SK-N-SH treated with all-trans-retinoic acid at 6 μM for 48 hours (cell line): ENCODE results near the gene KRT86.

Experiments used
- ATAC-seq: fragments of 200-7000 bp; cut with Tn5 transposase; 3 replicates; pipeline ENCODE4 v1.9.1; 2020; ENCODE audit warnings: mild to moderate bottlenecking, moderate library complexity
- ARNTL ChIP-seq: fragments of 450-650 bp; formaldehyde crosslinking; IDR thresholded peaks from 2 replicates; pipeline ENCODE4 v1.5.0; 2020; ENCODE audit warnings: low read depth, mild to moderate bottlenecking, moderate library complexity, borderline replicate concordance
- CSDC2 ChIP-seq: fragments of 250-450 bp; sonication (Bioruptor Pico); IDR thresholded peaks from 2 replicates; pipeline ENCODE4 v1.5.0; 2020; ENCODE audit warnings: mild to moderate bottlenecking, moderate library complexity
- CSRNP3 ChIP-seq: fragments of 250-450 bp; sonication (Bioruptor Pico); IDR thresholded peaks from 2 replicates; pipeline ENCODE4 v1.5.1; 2021; ENCODE audit warnings: mild to moderate bottlenecking, moderate library complexity
- ESRRG ChIP-seq: fragments of 250-450 bp; sonication (Bioruptor Pico); IDR thresholded peaks from 2 replicates; pipeline ENCODE4 v1.6.1; 2021; ENCODE audit warnings: mild to moderate bottlenecking
- GLIS3 ChIP-seq: fragments of 250-450 bp; sonication (Bioruptor Pico); IDR thresholded peaks from 2 replicates; pipeline ENCODE4 v1.5.0; 2020; ENCODE audit warnings: mild to moderate bottlenecking, moderate library complexity
- ISL1 ChIP-seq: fragments of 250-450 bp; sonication (Bioruptor Pico); IDR thresholded peaks from 2 replicates; pipeline ENCODE4 v2.1.2; 2022; ENCODE audit warnings: mild to moderate bottlenecking, moderate library complexity
- PPARA ChIP-seq: fragments of 250-450 bp; sonication (Bioruptor Pico); IDR thresholded peaks from 2 replicates; pipeline ENCODE4 v1.5.0; 2020; ENCODE audit warnings: mild to moderate bottlenecking, borderline replicate concordance
- RARB ChIP-seq: fragments of 250-450 bp; sonication (Bioruptor Pico); IDR thresholded peaks from 2 replicates; pipeline ENCODE4 v1.8.0; 2021; ENCODE audit warnings: mild to moderate bottlenecking, moderate library complexity
- SNAI2 ChIP-seq: fragments of 250-450 bp; sonication (Bioruptor Pico); IDR thresholded peaks from 2 replicates; pipeline ENCODE4 v1.5.0; 2020; ENCODE audit warnings: mild to moderate bottlenecking, moderate library complexity
- TCF4 ChIP-seq: fragments of 250-450 bp; sonication (Bioruptor Pico); IDR thresholded peaks from 2 replicates; pipeline ENCODE4 v1.8.0; 2021; ENCODE audit warnings: mild to moderate bottlenecking, moderate library complexity, borderline replicate concordance
- TOX ChIP-seq: fragments of 250-450 bp; sonication (Bioruptor Pico); IDR thresholded peaks from 2 replicates; pipeline ENCODE4 v1.8.0; 2021; ENCODE audit warnings: mild to moderate bottlenecking, moderate library complexity, borderline replicate concordance
- ZFP3 ChIP-seq: fragments of 250-450 bp; sonication (Bioruptor Pico); IDR thresholded peaks from 2 replicates; pipeline ENCODE4 v1.5.0; 2020; ENCODE audit warnings: mild to moderate bottlenecking, moderate library complexity
- ZFP30 ChIP-seq: fragments of 450-650 bp; formaldehyde crosslinking; IDR thresholded peaks from 2 replicates; pipeline ENCODE4 v1.5.0; 2022; ENCODE audit warnings: mild to moderate bottlenecking, moderate library complexity
- ZNF565 ChIP-seq: fragments of 450-650 bp; formaldehyde crosslinking; conservative IDR thresholded peaks from 2 replicates; pipeline ENCODE4 v1.5.0; 2020; ENCODE audit warnings: low read depth, mild to moderate bottlenecking, moderate library complexity
- ZNF70 ChIP-seq: fragments of 450-650 bp; formaldehyde crosslinking; IDR thresholded peaks from 2 replicates; pipeline ENCODE4 v1.5.0; 2020; ENCODE audit warnings: mild to moderate bottlenecking, moderate library complexity
- ZNF8 ChIP-seq: fragments of 450-650 bp; formaldehyde crosslinking; IDR thresholded peaks from 2 replicates; pipeline ENCODE4 v1.5.0; 2020; ENCODE audit warnings: mild to moderate bottlenecking, moderate library complexity
- TF ChIP-seq, protein P1 (sequence below): fragments of 250-450 bp; sonication (Bioruptor Pico); IDR thresholded peaks from 2 replicates; pipeline ENCODE4 v1.5.0; 2020; ENCODE audit warnings: mild to moderate bottlenecking, moderate library complexity
- TF ChIP-seq, protein P2 (sequence below): fragments of 250-450 bp; sonication (Bioruptor Pico); IDR thresholded peaks from 2 replicates; pipeline ENCODE4 v1.8.0; 2021; ENCODE audit warnings: low read depth, mild to moderate bottlenecking, moderate library complexity, borderline replicate concordance
- TF ChIP-seq, protein P3 (sequence below): fragments of 250-450 bp; sonication (Bioruptor Pico); IDR thresholded peaks from 2 replicates; pipeline ENCODE4 v1.5.1; 2020; ENCODE audit warnings: low read depth, mild to moderate bottlenecking, moderate library complexity

KRT86 gene

GRCh38 chr12:52254965-52255751 is 19.3 kb upstream of the KRT86 start (continued):
- TF ChIP-seq, protein P1, sequence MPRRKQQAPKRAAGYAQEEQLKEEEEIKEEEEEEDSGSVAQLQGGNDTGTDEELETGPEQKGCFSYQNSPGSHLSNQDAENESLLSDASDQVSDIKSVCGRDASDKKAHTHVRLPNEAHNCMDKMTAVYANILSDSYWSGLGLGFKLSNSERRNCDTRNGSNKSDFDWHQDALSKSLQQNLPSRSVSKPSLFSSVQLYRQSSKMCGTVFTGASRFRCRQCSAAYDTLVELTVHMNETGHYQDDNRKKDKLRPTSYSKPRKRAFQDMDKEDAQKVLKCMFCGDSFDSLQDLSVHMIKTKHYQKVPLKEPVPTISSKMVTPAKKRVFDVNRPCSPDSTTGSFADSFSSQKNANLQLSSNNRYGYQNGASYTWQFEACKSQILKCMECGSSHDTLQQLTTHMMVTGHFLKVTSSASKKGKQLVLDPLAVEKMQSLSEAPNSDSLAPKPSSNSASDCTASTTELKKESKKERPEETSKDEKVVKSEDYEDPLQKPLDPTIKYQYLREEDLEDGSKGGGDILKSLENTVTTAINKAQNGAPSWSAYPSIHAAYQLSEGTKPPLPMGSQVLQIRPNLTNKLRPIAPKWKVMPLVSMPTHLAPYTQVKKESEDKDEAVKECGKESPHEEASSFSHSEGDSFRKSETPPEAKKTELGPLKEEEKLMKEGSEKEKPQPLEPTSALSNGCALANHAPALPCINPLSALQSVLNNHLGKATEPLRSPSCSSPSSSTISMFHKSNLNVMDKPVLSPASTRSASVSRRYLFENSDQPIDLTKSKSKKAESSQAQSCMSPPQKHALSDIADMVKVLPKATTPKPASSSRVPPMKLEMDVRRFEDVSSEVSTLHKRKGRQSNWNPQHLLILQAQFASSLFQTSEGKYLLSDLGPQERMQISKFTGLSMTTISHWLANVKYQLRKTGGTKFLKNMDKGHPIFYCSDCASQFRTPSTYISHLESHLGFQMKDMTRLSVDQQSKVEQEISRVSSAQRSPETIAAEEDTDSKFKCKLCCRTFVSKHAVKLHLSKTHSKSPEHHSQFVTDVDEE, result no peak
- TF ChIP-seq SNAI2 (CRISPR knock-in tag) (no peak), ARNTL (no peak), ZFP3 (no peak), CSDC2 (no peak), ZNF565 (CRISPR knock-in tag) (no peak), TOX (CRISPR knock-in tag) (no peak)
- TF ChIP-seq, protein P2, sequence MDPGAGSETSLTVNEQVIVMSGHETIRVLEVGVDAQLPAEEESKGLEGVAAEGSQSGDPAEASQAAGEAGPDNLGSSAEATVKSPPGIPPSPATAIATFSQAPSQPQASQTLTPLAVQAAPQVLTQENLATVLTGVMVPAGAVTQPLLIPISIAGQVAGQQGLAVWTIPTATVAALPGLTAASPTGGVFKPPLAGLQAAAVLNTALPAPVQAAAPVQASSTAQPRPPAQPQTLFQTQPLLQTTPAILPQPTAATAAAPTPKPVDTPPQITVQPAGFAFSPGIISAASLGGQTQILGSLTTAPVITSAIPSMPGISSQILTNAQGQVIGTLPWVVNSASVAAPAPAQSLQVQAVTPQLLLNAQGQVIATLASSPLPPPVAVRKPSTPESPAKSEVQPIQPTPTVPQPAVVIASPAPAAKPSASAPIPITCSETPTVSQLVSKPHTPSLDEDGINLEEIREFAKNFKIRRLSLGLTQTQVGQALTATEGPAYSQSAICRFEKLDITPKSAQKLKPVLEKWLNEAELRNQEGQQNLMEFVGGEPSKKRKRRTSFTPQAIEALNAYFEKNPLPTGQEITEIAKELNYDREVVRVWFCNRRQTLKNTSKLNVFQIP (CRISPR knock-in tag), result no peak
- TF ChIP-seq, all 23 proteins: peak for 0

DNA sequence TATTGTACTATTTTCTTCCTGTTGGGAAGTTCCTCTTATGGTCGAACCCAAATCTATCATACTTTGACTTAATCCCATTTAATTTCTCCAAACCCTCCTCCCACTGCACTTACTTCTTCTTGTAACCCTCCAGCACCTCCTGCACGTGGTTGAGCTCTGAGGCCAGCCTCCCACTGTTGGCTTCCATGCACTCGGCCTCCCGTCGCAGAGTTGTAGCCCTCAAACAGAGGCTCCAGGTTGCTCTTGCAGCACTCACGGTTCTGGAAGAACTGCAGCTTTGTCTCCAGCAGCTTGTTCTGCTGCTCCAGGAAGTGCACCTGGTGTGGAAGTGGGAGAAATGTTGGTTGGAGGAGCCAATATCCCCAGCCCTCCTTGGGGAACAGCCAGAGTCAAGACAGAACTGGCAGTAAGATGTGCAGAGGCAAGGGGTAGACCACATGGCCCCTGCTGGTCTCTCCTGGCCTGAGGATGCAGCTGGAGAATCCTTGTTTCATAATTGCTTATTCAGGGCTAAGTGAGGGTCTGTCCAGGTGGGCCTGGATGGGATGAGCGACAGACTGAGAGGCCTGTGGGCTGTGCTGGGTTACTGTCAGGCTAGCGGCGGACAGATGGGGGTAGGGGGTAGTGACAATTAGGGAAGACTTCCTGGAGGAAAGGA is 18.4 kb upstream of the KRT86 start:
- TF ChIP-seq ISL1 (CRISPR knock-in tag) (no peak), ESRRG (CRISPR knock-in tag) (no peak), ZNF8 (CRISPR knock-in tag) (no peak), RARB (CRISPR knock-in tag) (no peak), CSDC2 (no peak), ZNF70 (no peak), CSRNP3 (CRISPR knock-in tag) (no peak)
- TF ChIP-seq, protein P2 (CRISPR knock-in tag), result no peak
- TF ChIP-seq, all 23 proteins: peak for 0
- no peak for ATAC-seq

DNA sequence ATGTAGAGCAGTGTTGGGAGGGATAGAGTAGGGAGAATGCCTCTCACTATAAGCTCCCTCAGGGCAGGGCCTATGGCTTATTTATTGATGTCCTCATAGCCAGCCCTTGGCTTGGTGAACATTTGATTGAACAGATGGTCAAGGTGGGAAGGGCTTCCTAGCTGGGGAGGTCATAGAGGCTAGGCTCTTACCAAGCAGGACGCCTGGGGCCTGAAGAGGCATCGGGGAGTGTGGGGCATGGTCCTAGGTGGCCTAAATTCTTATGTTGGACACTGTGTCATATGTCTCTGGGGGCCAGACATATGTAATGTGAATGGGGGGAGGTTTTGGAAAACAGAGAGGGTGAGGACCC is 17.9 kb upstream of the KRT86 start:
- TF ChIP-seq SNAI2 (CRISPR knock-in tag), result no peak
- TF ChIP-seq, protein P3, sequence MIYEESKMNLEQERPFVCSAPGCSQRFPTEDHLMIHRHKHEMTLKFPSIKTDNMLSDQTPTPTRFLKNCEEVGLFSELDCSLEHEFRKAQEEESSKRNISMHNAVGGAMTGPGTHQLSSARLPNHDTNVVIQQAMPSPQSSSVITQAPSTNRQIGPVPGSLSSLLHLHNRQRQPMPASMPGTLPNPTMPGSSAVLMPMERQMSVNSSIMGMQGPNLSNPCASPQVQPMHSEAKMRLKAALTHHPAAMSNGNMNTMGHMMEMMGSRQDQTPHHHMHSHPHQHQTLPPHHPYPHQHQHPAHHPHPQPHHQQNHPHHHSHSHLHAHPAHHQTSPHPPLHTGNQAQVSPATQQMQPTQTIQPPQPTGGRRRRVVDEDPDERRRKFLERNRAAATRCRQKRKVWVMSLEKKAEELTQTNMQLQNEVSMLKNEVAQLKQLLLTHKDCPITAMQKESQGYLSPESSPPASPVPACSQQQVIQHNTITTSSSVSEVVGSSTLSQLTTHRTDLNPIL (CRISPR knock-in tag), result no peak
- no peak for TF ChIP-seq CSDC2
- TF ChIP-seq ZFP3, result no peak
- no peak for TF ChIP-seq PPARA
- no peak for TF ChIP-seq GLIS3 (CRISPR knock-in tag)
- no peak for TF ChIP-seq CSRNP3 (CRISPR knock-in tag)
- TF ChIP-seq ESRRG (CRISPR knock-in tag), result no peak
- no peak for TF ChIP-seq ISL1 (CRISPR knock-in tag)
- no peak for TF ChIP-seq ARNTL
- TF ChIP-seq ZFP30 (CRISPR knock-in tag), result no peak
- no peak for TF ChIP-seq ZNF565 (CRISPR knock-in tag)
- TF ChIP-seq TCF4 (CRISPR knock-in tag), result no peak
- no peak for TF ChIP-seq ZNF70
- no peak for TF ChIP-seq RARB (CRISPR knock-in tag)
- TF ChIP-seq, all 23 proteins: peak for 0
- ATAC-seq, result no peak
